GM19452 (cell line): ENCODE results near the gene SELENOK.
A peak's percentile ranks its signal among the peaks of the same experiment; 100 is the strongest.
"Not testable (repeated sequence)": the region's sequence is repeated elsewhere in the genome, so short reads cannot be mapped to it uniquely, and the experiment has no call there.

Experiments used
- ATAC-seq: cut with Tn5 transposase; IDR thresholded peaks from one replicate; pipeline ENCODE4 v1.9.1; 2021; ENCODE audit not compliant: unreplicated experiment

Gene SELENOK

DNA sequence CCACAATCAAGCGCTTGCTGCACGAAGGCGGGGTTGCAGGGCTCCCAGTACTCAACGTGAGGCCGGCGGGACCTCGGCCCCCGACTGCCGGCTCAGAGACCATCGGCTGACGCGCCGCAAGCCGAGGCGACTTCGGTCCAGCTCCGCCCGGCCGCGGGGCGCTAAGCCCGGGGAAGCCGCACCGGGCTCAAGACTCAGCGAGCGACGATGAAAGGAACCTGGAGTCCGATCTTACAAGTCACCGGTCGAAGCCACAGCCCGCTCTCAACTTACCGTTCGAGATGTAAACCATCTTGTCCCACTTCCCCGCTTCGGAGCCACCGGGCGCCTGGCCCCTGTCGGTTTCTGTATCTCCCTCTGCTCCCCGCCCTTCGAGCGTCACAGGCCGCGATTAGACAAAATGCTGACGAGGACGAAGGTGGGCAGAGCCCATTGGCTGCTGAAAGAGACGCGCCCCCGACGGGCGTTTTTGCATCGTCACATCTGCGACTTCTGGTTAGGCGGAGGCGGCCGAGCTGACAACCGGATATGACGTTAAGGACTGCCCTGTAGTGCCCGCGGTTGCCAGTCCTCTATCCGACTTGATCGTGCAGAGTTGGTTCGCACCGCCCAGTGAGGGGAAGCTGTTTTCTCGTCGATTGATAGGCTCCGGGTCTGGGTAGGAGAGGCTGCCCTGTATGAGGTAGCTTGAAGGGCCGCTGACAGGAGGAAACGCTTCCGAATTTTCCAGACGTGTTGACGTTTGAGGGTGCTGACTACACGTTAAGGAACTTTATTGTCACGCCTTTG lies at the start of gene SELENOK:
SELENOK (minus strand) TSS at position 363 of the 789 bp plus-strand sequence.
- ATAC-seq = peak; percentile 96

DNA sequence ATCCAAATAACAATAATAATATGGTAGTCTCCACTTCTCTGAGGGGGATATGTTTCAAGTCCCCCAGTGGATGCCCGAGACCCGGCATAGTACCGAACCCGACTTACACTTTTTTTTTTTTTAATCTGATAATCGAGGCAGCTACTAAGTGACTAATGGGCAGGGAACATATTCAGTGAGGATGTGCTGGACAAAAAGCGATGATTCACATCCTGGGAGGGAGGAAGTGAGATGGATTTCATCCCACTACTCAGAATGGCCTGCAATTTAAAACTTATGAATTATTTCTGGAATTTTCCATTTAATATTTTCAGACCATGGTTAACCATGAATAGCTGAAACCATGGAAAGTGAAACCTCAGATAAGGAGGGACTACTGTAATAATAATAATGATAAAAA lies 49.5 kb upstream of the SELENOK start:
- no peak for ATAC-seq

DNA sequence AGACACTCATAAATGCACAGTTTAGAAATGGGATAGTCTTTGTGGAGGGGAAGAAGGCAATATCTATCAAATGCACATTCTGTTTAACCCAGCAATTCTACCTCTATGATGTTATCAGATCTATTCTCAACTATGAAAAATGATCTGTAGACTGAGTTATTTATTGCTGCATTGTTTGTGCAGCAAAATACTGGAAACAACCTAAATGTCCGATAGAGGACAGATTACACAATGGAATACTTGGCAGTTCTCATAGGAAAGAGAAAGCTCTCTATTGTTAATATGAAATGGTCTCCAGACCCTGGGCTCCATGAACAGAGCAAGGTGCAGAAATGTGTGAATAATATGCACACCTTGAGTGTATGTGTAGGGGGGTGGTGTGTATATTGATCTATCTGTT lies 49.0 kb upstream of the SELENOK start:
- ATAC-seq = no peak

DNA sequence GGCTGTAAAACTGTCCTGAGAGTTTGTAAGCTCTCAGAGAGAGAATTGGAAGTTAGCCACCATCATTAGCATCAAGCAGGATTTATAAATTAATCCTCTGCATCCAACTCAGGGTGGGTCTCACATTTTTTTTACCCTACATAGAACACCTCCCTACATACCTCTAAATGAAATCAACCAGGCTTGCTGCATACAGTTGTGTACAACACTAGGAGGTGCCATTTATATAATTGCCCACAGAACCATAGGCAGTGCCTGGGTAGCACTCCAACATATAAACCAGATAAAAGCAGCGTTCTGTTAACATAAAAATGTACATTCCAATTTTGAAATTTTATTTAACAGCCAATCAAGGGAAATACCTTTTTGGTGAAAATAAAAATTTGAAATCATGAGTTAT lies 48.2 kb upstream of the SELENOK start:
- no peak for ATAC-seq

DNA sequence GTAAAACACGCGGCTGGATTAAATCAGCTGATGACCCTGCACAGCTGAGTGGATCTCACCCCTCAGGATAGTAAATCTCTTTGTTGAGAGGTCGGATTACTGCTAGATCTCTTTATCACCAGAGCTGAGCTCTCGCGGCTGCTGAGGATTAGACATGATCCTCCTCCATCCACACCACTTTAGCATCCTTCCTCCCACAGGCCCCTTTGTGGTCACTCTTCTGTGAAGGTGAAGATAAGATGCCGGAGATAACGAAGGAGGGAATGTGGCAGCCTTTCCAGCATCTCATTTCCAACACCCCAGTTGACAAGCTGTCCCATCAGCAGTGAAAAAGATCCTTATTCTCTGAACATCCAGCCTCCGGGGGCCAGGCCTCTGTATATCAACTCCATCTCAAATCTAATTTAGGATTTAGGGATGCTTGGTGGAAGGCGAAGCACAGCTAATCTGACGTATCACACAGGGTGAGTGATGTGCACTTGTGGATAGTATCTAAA lies 47.5 kb upstream of the SELENOK start:
- no peak for ATAC-seq

DNA sequence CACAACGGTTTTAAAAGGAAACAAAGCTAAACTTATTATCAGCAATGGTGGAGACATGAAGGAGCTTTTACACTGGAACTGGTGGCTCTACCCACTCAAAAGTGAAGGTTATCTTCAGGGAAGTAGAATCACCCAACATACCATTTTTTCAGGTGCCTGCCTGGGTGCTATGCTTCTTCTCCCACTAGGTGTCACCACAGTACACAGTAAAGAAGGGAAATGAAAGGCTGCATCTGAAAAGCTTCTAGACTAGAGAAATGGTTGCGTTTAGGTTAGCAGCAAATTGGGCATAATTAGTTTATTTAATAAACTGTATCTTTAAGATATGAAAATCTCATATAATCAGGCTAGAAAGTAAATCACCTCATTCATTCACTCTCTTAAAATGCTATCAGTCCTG lies 47.0 kb upstream of the SELENOK start:
- ATAC-seq = peak; percentile 77

DNA sequence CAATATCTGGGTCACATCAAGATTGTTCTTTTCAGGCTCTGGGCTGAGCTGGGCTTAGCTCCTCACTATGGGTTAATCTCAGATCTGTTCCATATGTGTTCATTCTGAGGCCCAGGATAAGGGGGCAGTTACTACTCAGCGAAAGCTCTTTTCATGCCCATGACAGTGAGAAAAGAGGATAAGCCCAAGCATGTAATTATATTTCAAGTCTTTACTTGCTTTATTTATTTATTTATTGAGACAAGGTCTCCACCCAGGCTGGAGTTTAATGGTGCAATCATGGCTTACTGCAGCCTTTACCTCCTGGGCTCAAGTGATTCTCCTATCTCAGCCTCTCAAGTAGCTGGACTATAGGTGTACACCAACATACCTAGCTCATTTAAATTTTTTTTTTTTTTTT lies 44.7 kb upstream of the SELENOK start:
- ATAC-seq = no peak

GRCh38 chr3:53935283-53935901 lies 43.7 kb upstream of the SELENOK start:
- no peak for ATAC-seq

- not testable (repeated sequence) for ATAC-seq
Observed at GRCh38 chr3:53927208-53927872, 35.7 kb upstream of the SELENOK start.

DNA sequence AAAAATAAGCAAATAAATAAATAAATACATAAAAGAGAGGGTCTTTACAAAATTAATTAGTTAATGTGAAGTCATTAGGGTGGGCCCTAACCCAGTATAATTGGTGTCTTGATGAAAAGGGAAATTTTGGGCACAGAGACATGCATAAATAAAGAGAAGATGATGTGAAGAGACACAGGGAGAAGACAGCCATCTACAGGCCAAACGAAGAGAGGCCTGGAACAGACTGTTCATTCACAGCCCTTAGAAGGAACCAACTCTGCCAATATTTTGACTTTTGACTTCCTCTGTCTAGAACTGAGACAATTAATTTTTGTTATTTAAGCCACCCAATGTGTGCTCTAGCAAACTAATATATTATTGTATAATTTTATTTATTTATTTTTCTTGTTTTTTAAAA lies 29.6 kb upstream of the SELENOK start:
- ATAC-seq = no peak

DNA sequence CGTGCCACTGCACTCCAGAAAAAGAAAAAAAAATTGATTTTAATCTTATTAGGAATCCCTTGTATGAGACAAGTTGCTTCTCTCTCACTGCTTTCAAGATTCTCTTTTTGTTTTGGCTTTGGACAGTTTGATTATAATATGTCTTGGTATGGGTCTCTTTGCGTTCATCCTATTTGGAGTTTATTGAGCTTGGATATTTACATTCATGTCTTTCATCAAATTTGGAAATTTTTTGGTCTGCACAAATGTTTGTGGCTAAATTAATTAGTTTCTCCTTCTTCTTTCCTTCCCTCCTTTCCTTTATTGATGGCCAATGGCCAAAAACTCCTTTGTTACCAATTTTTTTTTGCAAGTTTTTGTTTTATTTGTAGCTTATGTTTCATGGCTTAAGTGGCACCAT lies 28.1 kb upstream of the SELENOK start:
- no peak for ATAC-seq

- no peak for ATAC-seq
Observed at GRCh38 chr3:53913401-53913800, 21.7 kb upstream of the SELENOK start.

- no peak for ATAC-seq
Observed at GRCh38 chr3:53902711-53903110, 11.1 kb upstream of the SELENOK start.

DNA sequence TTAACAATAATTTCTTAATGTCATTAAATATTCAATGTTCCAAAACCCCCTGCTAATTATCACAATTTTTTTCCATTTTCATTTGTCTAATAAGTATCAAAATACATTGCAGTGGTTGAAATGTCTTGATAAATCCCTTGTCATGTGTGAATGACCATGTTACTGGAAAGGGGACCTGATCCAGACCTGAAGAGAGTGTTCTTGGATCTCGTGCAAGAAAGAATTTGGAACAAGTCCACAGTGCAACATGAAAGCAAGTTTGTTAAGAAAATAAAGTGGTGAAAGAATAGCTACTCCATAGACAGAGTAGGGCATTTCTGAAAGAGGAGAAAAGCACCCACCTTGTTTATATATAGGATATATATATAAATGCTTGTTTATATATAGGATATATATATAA lies 10.4 kb upstream of the SELENOK start:
- no peak for ATAC-seq

- no peak for ATAC-seq
Observed at GRCh38 chr3:53900666-53901331, 9.1 kb upstream of the SELENOK start.

DNA sequence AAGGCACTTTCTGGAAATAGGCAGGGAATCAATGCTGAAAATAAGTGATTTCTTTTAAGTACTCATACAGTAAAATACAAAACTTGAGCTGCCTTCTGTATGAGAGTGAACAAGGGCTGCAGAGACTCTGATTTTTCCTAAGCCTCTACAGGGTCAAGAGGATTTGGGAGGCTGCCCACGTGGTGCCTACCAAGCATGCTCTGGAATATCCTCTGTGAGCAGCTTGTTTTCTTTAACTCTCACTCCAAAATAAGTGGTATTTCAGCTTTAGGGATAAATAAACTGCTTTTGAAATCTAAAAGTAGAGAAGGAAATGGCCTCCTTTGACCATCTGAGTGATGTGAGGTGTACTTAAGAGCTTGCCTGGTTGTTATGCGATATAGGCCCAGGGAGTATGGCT lies 8.1 kb upstream of the SELENOK start:
- no peak for ATAC-seq

DNA sequence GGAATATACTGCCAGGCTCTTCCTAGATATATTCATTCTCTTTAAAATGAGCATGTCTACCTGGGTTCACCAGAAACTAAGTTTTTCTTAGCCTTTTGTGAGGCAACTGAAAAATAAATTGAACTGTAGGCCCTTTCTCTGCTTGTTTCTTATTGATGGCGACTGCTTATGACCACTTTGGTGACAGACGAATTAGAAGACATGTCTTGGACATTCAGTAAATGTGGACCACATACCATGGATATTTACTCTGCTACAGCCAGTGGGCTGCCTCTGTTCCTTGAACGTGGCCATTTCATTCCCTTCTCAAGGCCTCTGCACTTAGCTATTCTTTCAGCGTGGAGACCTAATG lies 603 bp upstream of the SELENOK start:
- no peak for ATAC-seq

- no peak for ATAC-seq
Observed at GRCh38 chr3:53890726-53891475, 758 bp downstream of the SELENOK start.

GRCh38 chr3:53888232-53888631 lies 3.4 kb downstream of the SELENOK start:
- ATAC-seq = no peak

DNA sequence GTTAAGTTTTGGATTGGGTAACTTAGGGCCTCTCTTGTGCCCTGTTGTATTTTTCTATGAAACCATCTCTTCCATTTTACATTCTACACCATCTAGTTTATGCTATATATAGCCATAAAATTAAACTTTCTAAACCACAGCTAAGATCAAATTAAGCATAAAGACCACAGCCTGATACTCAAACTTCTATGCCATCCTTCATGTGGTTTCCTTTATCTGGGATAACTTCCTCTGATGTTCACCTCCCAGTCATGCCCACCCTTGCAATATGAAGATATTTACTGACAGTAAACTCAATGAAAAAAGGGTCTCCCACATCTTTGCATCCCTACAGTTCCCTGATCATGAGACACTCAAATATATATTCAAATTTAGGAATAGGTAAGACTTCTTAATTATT lies 4.2 kb downstream of the SELENOK start:
- ATAC-seq = no peak

GRCh38 chr3:53885239-53885638 lies 6.4 kb downstream of the SELENOK start:
- ATAC-seq = no peak
